GM19035 (cell line): Measurements from ENCODE around the gene EFHD2.
"Not testable (repeated sequence)": the region's sequence is repeated elsewhere in the genome, so short reads cannot be mapped to it uniquely, and the experiment has no call there.

Experiments
- ATAC-seq: cut with Tn5 transposase; IDR thresholded peaks from one replicate; pipeline ENCODE4 v1.9.1; 2021; ENCODE audit not compliant: unreplicated experiment

Gene EFHD2

DNA sequence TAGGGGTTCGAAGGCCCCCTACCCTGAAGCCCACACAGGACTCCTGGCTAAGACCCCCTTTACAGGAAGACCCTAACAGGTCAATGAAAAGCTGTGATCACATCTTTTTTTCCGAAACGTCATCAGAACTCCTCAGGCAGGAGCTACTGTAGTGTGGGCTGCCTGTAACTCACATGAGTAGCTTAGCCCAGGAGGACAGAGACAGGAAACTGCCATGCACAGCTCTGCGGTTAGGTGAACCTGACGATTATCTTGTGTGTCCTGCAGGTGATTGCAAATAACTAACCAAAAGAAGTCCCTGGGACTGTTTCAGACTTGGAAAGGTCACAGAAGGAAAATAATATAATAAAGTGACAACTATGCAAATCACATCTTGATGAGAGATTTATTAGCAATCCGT lies 62.0 kb downstream of the EFHD2 start:
- ATAC-seq, result not testable (repeated sequence)

DNA sequence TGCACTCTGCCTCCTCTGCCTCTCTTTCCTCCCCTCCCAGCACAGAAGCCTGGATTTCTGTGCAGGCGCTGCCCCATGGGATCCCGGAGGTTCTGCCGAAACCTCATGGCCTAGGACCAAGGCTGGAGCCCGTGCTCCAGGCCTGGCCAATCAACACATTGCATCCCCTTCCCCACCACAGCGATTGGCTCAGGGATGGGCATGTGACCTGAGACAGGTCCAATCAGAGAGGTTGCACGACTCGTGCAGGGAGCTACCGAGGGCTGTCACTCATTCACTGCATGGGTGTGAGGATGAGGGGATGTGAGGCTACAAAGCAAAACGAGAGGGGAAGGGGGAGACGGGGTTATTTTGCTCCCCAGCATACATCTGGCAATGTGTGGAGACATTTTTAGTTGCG lies 62.9 kb downstream of the EFHD2 start:
- ATAC-seq, result no peak

DNA sequence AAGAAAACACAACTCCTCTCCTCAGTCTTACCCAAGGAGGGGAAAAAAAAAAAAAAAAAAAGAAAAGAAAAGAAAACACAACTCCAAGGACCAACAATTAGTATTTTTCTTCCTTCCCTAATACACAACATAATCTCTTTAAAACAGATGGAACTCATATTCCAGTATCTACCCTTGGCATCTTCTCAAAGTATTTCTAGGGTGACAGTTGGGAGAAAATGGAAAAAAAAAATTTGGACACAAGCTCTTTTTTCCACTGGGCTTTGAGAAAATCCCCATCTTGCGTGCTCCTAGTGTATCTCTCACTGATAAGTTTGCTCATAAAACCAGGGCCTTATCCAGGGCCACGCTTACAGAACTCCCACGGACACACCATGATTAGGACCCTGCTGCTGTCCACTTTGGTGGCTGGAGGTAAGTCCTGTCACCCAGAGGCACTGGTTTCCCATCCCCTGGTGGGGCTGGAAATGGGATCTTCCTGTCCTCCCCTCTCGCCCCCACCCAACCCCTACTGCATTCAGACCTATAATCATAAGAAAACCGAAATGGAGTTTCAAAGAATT lies 66.1 kb downstream of the EFHD2 start, which contains the start of gene CELA2B:
Gene CELA2B (plus strand): TSS at position 353 of the 563 bp plus-strand sequence. CDS start 22 bp downstream, at position 375.
- no peak for ATAC-seq

DNA sequence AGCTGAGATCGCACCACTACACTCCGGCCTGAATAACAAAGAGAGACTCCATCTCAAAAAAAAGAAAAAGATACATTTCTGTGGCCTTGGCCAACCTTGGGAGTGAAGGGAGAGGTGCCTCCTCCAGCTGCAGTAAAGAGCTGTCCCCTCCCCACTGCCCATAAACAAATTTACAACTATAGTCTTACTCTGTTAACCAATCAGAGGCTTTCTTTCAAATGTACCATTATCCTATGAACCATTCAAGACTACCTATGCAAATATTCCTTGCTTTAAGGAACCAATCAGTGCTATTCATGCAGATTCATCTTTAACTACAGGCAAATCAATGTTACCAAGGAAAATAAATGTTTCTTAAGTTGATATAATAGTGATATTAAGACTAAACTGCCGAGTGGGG lies 67.2 kb downstream of the EFHD2 start:
- no peak for ATAC-seq

DNA sequence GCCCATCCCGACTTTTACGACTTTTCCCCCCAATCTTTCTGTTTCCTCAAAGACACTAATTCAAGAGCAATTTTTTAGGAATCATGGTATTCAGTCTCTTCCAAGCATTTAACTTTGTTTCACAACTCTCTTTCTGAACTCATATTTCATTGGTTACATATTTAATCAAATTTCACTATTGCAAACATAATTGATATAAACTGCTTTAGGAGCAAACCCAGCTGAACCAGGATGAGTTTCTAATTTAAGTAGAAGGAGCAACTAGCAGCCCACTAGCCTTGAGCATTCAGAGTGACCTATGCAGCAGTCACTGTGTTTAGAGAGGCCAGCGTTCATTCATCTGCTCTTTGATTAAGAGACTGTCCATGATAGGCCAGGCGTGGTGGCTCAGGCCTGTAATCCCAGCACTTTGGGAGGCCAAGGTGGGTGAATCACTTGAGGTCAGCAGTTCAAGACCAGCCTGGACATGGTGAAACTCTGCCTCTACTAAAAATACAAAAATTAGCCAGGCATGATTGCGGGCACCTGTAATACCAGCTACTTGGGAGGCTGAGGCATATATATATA lies 68.0 kb downstream of the EFHD2 start:
- no peak for ATAC-seq
